Left lung (tissue), 10 donors: ENCODE data around the gene YY1AP1. TPM values are rescaled to one million over a fixed set of nuclear protein-coding genes. Genes with fewer than 3 reads are reported as not detected.
A peak's percentile ranks its signal among the peaks of the same experiment; 100 is the strongest.
"Not testable (repeated sequence)": the region's sequence is repeated elsewhere in the genome, so short reads cannot be mapped to it uniquely, and the experiment has no call there.

Experiments used
- ATAC-seq: fragments of 200-7000 bp; cut with Tn5 transposase; one replicate; pipeline ENCODE4 v1.9.1; 2020; ENCODE audit warnings: moderate library complexity
- DNase-seq, 4 donors: peaks; one replicate each; pipeline ENCODE4 v3.0.0-alpha.2; 2013 to 2020
- H3K27ac ChIP-seq, 2 donors: fragments of 200-600 bp; sonication (generic) in 1 of 2; one replicate each; pipeline versions ENCODE4 v1.5.0 to v1.8.0; 2020 to 2021
- H3K27me3 ChIP-seq, 2 donors: fragments of 200-600 bp; sonication (generic) in 1 of 2; one replicate each; pipeline versions ENCODE4 v1.5.0 to v1.8.0; 2020 to 2021
- H3K36me3 ChIP-seq, 2 donors: fragments of 200-600 bp; sonication (generic) in 1 of 2; one replicate each; pipeline versions ENCODE4 v1.5.0 to v1.8.0; 2020 to 2021
- H3K4me1 ChIP-seq, 2 donors: fragments of 200-600 bp; one replicate each; pipeline ENCODE4 v1.8.0; 2021
- H3K4me3 ChIP-seq, 2 donors: fragments of 200-600 bp; sonication (generic) in 1 of 2; one replicate each; pipeline versions ENCODE4 v1.5.0 to v1.8.0; 2020 to 2021; ENCODE audit warnings: mild to moderate bottlenecking in 1 of 2
- H3K9me3 ChIP-seq, 2 donors: fragments of 200-600 bp; sonication (generic) in 1 of 2; one replicate each; pipeline versions ENCODE4 v1.5.0 to v1.8.0; 2020 to 2021
- CTCF ChIP-seq, 2 donors: fragments of 200-600 bp; sonication (generic) in 1 of 2; IDR thresholded peaks; one replicate each; pipeline versions ENCODE4 v1.5.0 to v1.8.0; 2021; ENCODE audit warnings: antibody characterized with exemption in 2 of 2
- intact Hi-C, 2 donors: fragments of 100-400 bp; cut with DNase I; formaldehyde crosslinking; loops; one replicate each; pipeline versions ENCODE4 v1.11.2 to v1.14.2; 2022
- polyA plus RNA-seq, 6 donors: library from polyadenylated mRNA; unstranded; fragments of 120-200 nt; gene quantifications; one replicate each; pipeline ENCODE4 v1.2.1, GENCODE V29; 2013; ENCODE audit not compliant: insufficient read length in 6 of 6
- total RNA-seq, 2 donors: library from RNA; stranded (reverse); fragmentation: NEBNext Ultra II Directional; extraction: Animal tissue kit (Norgen Biotek cat#: 25700); gene quantifications; one replicate each; pipeline ENCODE4 v1.2.1, GENCODE V29; 2021
- donor health status: DM: no; HTN: yes; CAD: no.
- donor health status: DM: no; HTN: no; CAD: no.

The YY1AP1 gene
- total and polyA plus RNA-seq, 8 donors: 43.7 to 89.8 (median 80.7) TPM

GRCh38 chr1:155640367-155640766 is 48.2 kb downstream of the YY1AP1 start:
- Histone ChIP-seq H3K27ac (no peak overlapping the region), H3K4me1 (peaks cover 0 to 26% of the 10 kb centered on the region in 2 donors), H3K4me3 (no peak overlapping the region), H3K36me3 (no peaks in the 10 kb centered on the region), H3K27me3 (no peaks in the 10 kb centered on the region), H3K9me3 (peaks cover 0 to 22% of the 10 kb centered on the region in 2 donors)
- intact Hi-C loops: no loop called here
- no peak for TF ChIP-seq CTCF (IDR thresholded peaks at IDR 0.05)
- DNase-seq (no peak), ATAC-seq (no peak)

- Histone ChIP-seq H3K27me3 (no peaks in the 10 kb centered on the region), H3K4me3 (peak overlapping the region; percentile 1 to 50), H3K36me3 (no peaks in the 10 kb centered on the region), H3K4me1 (peaks cover 0 to 23% of the 10 kb centered on the region in 2 donors), H3K9me3 (peaks cover 0 to 1% of the 10 kb centered on the region in 2 donors), H3K27ac (peak overlapping the region in 1 of 2 donors; percentile 23)
- no peak for ATAC-seq
- DNase-seq: no peak
- intact Hi-C loops: no loop called here
- TF ChIP-seq CTCF (IDR thresholded peaks at IDR 0.05): no peak
Observed at GRCh38 chr1:155636397-155637153, 52.0 kb downstream of the YY1AP1 start.

GRCh38 chr1:155626428-155626827 is 62.1 kb downstream of the YY1AP1 start:
- H3K36me3 ChIP-seq, DNase-seq, H3K27me3 ChIP-seq, H3K27ac ChIP-seq, H3K9me3 ChIP-seq, H3K4me3 ChIP-seq, intact Hi-C loops, H3K4me1 ChIP-seq, ATAC-seq: not testable (repeated sequence)

GRCh38 chr1:155623357-155623756 is 65.2 kb downstream of the YY1AP1 start:
- no peaks in the 10 kb centered on the region for H3K4me1 ChIP-seq
- H3K9me3 ChIP-seq: no peaks in the 10 kb centered on the region
- no peak overlapping the region for H3K27ac ChIP-seq
- ATAC-seq (no peak), DNase-seq (no peak)
- intact Hi-C loops: no loop called here
- no peak for TF ChIP-seq CTCF (IDR thresholded peaks at IDR 0.05)
- H3K27me3 ChIP-seq: no peaks in the 10 kb centered on the region
- no peaks in the 10 kb centered on the region for H3K36me3 ChIP-seq
- no peak overlapping the region for H3K4me3 ChIP-seq

- no peaks in the 10 kb centered on the region for H3K36me3 ChIP-seq
- no peaks in the 10 kb centered on the region for H3K9me3 ChIP-seq
- no peak for DNase-seq
- intact Hi-C loops: no loop called here
- TF ChIP-seq CTCF (IDR thresholded peaks at IDR 0.05): no peak
- H3K27me3 ChIP-seq: no peaks in the 10 kb centered on the region
- no peak overlapping the region for H3K27ac ChIP-seq
- H3K4me1 ChIP-seq: no peaks in the 10 kb centered on the region
- no peak for ATAC-seq
- no peak overlapping the region for H3K4me3 ChIP-seq
Observed at GRCh38 chr1:155622191-155622590, 66.4 kb downstream of the YY1AP1 start.

GRCh38 chr1:155613226-155613625 is 75.3 kb downstream of the YY1AP1 start:
- H3K27ac ChIP-seq, H3K4me3 ChIP-seq, H3K27me3 ChIP-seq, DNase-seq, H3K9me3 ChIP-seq, ATAC-seq, intact Hi-C loops, H3K4me1 ChIP-seq: not testable (repeated sequence)
- H3K36me3 ChIP-seq: peaks cover 0 to 22% of the 10 kb centered on the region in 2 donors

GRCh38 chr1:155610257-155610647 is 78.3 kb downstream of the YY1AP1 start:
- Histone ChIP-seq H3K36me3 (peaks cover 0 to 22% of the 10 kb centered on the region in 2 donors), H3K4me3 (peak overlapping the region in 1 of 2 donors; percentile 63)
- H3K27me3 ChIP-seq, H3K27ac ChIP-seq, H3K4me1 ChIP-seq, intact Hi-C loops, H3K9me3 ChIP-seq, DNase-seq: not testable (repeated sequence)
- peak; percentile 20 for ATAC-seq
